HEK293T (cell line): ENCODE data around the gene NNT.

Source experiments
- ARNT ChIP-seq: fragments of 450-650 bp; IDR thresholded peaks from 2 replicates; pipeline ENCODE4 v1.6.1; 2017; ENCODE audit warnings: mild to moderate bottlenecking
- BHLHE40 ChIP-seq: fragments of 450-650 bp; IDR thresholded peaks from 2 replicates; pipeline ENCODE4 v1.6.1; 2016; ENCODE audit warnings: mild to moderate bottlenecking, moderate library complexity, borderline replicate concordance
- FOXK2 ChIP-seq: fragments of 450-650 bp; IDR thresholded peaks from 2 replicates; pipeline ENCODE4 v1.6.1; 2016; ENCODE audit warnings: mild to moderate bottlenecking
- HDGF ChIP-seq: fragments of 450-650 bp; IDR thresholded peaks from 2 replicates; pipeline ENCODE4 v1.6.1; 2017; ENCODE audit warnings: antibody characterized with exemption, borderline replicate concordance
- NFRKB ChIP-seq: fragments of 450-650 bp; IDR thresholded peaks from 2 replicates; pipeline ENCODE4 v1.6.1; 2016; ENCODE audit warnings: mild to moderate bottlenecking, moderate library complexity
- SP1 ChIP-seq: fragments of 450-650 bp; IDR thresholded peaks from 2 replicates; pipeline ENCODE4 v1.6.1; 2017
- SUZ12 ChIP-seq: fragments of 450-650 bp; IDR thresholded peaks from 2 replicates; pipeline ENCODE4 v1.6.1; 2016; ENCODE audit warnings: mild to moderate bottlenecking
- TARDBP ChIP-seq: fragments of 450-650 bp; IDR thresholded peaks from 2 replicates; pipeline ENCODE4 v1.6.1; 2016
- ZNF384 ChIP-seq: fragments of 450-650 bp; IDR thresholded peaks from 2 replicates; pipeline ENCODE4 v1.6.1; 2016
- TF ChIP-seq, protein P1 (sequence below): fragments of 450-650 bp; IDR thresholded peaks from 2 replicates; pipeline ENCODE4 v1.6.1; 2016

DNA sequence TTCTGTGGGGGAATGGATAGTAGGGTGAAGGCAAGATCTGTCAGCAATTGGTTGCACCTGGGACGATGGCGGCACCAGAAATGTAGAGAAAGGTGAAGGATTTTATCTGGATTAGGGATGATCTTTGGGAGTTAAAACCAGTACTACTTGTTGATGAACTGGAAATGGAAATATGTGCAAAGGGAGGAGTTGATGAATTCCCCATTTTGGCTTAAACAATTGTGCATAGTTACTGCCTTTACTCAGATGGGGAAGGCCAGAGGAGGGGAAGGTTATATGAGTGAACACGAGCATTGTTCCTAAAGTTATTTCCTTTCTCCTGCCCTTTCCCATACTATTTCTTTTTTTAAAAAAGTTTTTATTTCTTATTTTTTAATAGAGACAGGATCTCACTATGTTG lies 19.1 kb downstream of the NNT start:
- TF ChIP-seq NFRKB (no peak), ZNF384 (no peak), SP1 (no peak), ARNT (no peak), FOXK2 (no peak), HDGF (no peak), SUZ12 (no peak), BHLHE40 (no peak), TARDBP (no peak)
- TF ChIP-seq, protein P1, sequence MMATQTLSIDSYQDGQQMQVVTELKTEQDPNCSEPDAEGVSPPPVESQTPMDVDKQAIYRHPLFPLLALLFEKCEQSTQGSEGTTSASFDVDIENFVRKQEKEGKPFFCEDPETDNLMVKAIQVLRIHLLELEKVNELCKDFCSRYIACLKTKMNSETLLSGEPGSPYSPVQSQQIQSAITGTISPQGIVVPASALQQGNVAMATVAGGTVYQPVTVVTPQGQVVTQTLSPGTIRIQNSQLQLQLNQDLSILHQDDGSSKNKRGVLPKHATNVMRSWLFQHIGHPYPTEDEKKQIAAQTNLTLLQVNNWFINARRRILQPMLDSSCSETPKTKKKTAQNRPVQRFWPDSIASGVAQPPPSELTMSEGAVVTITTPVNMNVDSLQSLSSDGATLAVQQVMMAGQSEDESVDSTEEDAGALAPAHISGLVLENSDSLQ, result no peak
